Astrocyte of the cerebellum (primary cell): ENCODE measurements around the gene ATP5F1D.

Experiments used
- DNase-seq: peaks from one replicate; pipeline ENCODE4 v3.0.0-alpha.2; 2011; ENCODE audit warnings: low read depth
- H3K4me3 ChIP-seq: 2 replicates; pipeline ENCODE4 v1.5.1; 2011; ENCODE audit warnings: mild to moderate bottlenecking, low read depth, low read length, moderate library complexity
- CTCF ChIP-seq: IDR thresholded peaks from 2 replicates; pipeline ENCODE4 v1.5.1; 2012; ENCODE audit warnings: low read length, low read depth, moderate library complexity, mild to moderate bottlenecking; ENCODE audit errors: missing control alignments
- in situ Hi-C: cut with HindIII; loops from 2 replicates; pipeline ENCODE4 v1.10.0; 2017; ENCODE audit warnings: low sequenced_read_pairs

ATP5F1D gene

GRCh38 chr19:1269478-1270212 lies 28.1 kb downstream of the ATP5F1D start:
- peak overlapping the region; percentile 63 for H3K4me3 ChIP-seq
- no peak for TF ChIP-seq CTCF
- in situ Hi-C loops = no loop called here
- DNase-seq = peak; percentile 59

- in situ Hi-C loops = no loop called here
- no peak for DNase-seq
- TF ChIP-seq CTCF = no peak
- H3K4me3 ChIP-seq = peak overlapping the region; percentile 63
These were observed 28.8 kb downstream of the ATP5F1D start for GRCh38 chr19:1270213-1270853.

GRCh38 chr19:1270854-1271527 lies 29.4 kb downstream of the ATP5F1D start:
- in situ Hi-C loops = no loop called here
- TF ChIP-seq CTCF = no peak
- H3K4me3 ChIP-seq = peak overlapping the region; percentile 63
- DNase-seq = no peak

- TF ChIP-seq CTCF = no peak
- no peak for DNase-seq
- H3K4me3 ChIP-seq = peak overlapping the region; percentile 63
- in situ Hi-C loops = no loop called here
These were observed 30.2 kb downstream of the ATP5F1D start for GRCh38 chr19:1271528-1272422.

GRCh38 chr19:1272423-1273262 lies 31.1 kb downstream of the ATP5F1D start:
- in situ Hi-C loops = no loop called here
- DNase-seq = no peak
- H3K4me3 ChIP-seq = no peak overlapping the region
- TF ChIP-seq CTCF = no peak
